Measurements from ENCODE around the gene COQ10A.

COQ10A gene

DNA sequence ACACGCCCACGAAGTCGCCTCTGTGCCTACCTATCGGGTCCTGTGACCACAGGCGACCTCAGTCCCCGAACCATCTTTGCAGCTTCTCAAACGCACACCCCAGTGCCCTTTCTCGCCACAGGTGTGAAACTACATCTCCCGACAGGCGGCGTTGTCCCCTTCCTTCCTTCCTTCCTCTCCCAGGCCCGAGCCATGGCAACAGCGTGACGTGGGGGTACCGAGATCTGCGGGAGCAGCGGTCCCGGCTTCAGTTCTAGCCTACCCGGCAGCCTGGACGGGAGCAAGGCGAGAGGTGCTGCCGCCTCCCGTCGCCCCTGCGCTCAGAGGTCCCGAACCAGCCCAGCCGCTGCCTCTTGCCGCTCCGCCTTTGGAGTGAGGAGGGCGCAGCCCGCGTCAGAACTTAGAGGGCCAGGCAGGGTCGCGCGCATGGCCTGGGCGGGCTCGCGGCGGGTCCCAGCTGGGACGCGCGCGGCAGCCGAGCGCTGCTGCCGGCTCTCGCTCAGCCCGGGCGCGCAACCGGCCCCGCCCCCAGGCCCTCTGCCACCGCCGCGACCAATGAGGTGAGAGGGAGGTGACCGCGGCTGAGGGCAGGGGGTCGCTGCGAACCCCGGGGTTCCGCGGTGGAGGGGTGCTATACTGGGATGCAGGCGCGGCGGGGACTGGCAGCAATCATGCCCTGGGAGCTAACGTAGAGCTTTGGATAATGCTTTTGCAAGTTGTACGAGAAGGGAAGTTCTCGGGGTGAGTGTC is at the start of gene COQ10A:
COQ10A (plus strand) TSS at position 250 of the 750 bp plus-strand sequence; CDS start at position 427, 177 bp downstream.
- DNase-seq, result peak; percentile 63

DNA sequence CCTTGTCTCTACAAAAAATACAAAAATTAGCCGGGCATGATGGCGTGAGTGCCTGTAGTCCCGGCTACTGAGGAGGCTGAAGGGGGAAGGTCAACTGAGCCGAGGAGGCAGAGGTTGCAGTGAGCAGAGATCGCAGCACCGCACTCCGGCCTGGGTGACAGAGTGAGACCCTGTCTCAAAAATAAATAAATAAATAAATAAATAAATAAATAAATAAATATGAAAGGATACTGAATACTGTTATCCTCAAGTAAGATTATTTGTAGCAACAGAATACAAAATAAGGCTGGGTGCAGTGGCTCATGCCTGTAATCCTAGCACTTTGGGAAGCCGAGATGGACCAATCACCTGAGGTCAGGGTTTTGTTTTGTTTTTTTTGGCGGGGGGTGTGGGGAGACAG is 46.9 kb upstream of the COQ10A start:
- DNase-seq, result no peak

DNA sequence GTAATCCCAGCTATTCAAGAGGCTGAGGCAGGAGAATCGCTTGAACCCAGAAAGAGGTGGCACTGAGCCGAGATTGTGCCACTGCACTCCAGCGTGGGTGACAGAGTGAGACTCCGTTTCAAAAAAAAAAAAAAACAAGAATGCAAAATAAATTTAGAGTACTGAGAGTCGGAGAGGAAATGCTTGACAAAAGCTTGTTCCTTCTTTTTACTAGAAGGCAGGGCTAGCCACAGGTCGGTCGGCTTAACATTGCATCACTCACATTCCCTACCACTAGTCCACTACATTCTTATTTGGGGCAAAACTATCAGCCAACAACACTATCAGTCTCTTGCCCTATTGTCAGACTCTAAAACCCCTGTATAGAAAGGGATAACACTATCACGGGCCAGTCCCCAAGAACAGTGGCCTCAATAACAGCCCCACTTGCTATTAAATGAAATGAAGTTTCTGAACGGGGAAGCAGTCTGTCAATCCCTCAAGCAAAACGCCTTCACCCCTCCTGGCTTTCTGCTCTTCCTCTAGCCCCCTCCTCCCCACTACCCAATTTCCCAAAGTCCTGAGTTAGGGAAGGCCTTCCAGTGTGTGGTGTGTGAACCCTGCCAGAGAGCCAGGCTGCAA is 46.0 kb upstream of the COQ10A start:
- no peak for DNase-seq

DNA sequence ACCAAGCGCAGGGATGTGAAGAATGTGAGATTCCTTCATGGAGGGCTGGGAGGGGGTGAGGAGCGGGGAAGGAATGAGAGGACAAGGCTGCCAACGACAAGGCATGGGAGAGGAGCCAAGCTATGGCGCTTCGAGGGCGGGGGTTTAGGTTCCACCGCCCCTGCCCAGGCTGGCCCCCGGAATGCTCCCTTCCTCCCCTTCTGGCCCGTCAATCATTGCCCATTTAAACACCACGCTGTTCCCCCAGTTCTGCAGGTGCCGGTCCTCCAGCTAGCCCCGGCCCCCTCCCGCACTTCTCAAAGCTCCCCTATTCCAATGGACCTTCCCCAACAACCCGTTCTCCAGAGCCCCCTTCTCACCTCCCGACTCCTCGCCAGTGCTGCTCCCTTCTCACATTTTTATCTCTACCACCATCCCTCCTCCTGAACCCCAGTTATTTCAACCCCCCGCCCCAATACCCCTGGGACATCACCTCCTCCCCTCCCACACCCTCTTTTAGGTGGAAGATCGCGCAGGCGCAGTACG is 45.4 kb upstream of the COQ10A start:
- DNase-seq, result no peak

DNA sequence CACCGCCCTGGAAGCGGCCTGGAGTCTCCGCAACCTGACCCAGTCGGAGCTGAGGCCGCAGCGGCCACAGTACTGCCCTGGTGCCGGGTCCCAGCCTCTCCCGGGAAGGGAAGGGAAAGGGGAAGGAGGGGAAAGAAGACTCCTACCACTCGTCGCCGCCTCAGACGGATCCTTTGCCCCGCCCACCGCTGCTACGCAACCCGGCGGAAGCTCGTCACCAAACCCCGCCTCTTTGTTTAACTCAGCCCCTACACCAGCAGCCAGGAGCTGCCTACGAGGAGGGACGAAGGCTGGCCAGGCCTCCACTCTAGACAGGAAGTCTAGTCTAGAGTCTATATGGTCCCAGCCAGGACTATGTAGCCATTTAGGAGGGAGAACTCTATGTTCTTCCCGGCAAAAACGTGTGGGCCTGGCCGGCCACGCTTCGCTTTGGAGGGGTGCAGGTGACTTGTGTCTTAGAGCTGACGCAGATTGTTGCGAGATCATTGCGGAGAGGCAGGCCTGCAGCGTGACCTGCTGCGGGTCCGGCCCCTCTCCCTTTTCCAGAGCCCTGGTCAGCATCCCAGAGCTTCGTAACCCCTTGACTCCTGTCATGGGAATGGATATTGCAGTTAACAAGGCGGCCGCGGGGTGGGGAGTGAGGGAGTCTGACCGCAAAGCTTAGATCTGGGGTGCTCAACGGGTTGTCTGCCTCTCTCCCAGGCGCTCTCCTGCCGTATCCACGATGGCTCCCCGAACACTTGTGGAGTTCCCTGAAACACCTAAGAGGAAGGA is 44.8 kb upstream of the COQ10A start, which contains the start of gene RNF41:
RNF41 (minus strand) TSS at position 166 of the 774 bp plus-strand sequence. CDS start 7,875 bp downstream, outside the sequence.
- peak; percentile 87 for DNase-seq

DNA sequence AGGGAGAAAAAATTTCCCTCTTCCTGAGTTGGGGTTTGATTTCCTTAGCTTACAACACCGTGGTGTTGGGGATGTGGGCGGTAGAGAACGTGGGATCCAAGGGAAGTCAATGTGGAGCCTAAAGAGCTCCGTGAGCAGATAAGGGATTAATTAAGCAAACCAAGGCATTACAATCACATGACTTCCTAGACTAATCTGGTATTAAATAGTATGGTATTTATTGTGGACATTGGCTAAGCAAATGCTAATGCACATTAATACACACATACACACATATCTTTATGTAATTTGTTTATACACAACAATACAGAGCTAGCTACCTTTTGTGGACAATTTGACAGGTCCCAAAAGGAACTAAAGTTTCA is 44.2 kb upstream of the COQ10A start:
- DNase-seq, result no peak

DNA sequence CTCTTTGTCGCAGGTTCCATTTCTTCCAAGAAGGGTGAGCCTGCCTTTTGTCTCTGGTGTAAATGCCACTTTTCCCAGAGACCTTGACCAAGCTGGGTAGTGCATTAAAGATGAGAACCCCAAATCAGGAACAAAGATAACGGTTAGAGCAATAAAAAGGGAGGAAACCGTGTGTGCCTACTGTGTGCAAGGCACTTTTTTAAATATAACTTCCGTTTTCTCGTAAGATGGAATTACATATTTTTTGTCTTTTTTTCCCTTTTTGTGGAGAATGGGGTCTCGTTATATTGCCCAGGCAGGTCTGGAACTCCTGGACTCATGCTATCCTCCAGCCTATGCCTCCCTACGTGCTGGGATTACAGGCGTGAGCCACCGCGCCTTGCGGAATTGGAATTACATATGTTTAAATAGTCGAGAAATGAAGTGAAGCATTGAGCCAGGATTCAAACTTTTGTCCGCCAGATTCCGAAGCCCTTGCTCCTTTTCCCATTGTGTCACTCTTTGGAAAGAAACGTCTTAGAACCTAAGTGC is 43.1 kb upstream of the COQ10A start:
- DNase-seq, result no peak

DNA sequence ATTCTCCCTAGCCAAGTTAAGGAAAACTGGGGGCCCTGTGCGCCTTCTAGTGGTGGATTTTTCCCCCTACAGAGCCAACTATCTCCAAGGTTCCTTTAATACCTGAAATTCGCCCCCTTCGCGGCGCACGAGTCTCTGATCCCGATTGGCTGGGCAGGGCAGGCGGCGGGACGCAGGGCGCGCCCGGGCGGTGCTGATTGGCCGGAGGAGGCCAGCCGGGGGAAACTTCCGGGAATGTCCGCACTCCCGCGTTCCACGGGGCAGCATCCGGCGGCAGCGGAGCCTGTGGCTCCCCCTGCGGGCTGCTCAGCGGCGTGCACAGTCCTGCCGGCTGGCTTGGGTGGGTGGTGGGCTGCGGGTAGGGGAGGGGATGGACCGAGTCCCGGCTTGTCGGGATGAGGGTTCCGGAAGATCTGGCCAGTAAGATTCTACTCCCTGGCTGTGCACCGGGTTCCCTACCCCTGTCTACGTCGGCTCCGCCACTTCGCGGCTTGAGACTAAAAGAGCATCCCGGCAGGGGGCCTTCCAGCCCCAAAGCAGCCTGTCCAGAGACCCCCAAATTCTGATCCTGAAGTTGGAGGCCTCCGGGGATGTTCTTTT is 42.5 kb upstream of the COQ10A start, which contains the start of gene NABP2:
NABP2 (plus strand) TSS at position 241 of the 600 bp plus-strand sequence. CDS start 515 bp downstream, outside the sequence.
- DNase-seq, result peak; percentile 92

DNA sequence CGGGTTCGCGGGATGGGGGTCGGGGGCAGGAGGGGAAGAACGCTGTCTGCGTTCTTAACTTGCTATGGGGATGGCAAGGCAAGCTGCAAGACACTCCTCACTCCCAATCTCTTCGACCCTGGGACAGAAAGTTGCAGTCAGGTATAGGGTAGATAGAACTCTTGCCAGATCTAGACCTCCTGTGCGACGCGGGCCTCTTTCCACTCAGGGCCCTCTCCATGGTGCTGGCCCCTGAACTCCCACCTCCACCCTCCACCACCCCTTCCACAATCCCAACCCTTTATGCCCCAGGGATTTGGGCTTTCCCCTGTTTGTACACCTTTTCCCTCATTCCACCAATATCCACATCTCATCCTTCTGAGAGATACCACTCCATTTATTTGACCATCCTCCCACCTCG is 41.8 kb upstream of the COQ10A start:
- DNase-seq, result no peak

DNA sequence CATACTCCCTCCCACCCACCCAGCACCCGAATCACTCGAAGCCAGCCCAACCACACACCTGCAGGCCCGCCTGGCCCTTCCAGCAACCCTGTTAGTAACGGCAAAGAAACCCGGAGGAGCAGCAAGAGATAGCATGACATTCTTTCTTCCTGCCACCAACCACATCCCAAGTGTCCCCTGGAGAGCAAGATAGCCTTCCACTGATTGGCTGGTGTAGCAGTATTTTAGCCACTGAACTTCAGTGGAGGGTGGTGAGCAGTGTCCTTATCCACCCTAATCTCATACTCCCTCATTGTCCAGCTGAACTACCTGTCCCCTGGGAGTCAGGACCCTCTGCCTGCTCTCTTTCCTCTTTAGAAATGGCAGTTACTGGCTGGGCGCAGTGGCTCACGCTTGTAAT is 37.7 kb upstream of the COQ10A start:
- no peak for DNase-seq

DNA sequence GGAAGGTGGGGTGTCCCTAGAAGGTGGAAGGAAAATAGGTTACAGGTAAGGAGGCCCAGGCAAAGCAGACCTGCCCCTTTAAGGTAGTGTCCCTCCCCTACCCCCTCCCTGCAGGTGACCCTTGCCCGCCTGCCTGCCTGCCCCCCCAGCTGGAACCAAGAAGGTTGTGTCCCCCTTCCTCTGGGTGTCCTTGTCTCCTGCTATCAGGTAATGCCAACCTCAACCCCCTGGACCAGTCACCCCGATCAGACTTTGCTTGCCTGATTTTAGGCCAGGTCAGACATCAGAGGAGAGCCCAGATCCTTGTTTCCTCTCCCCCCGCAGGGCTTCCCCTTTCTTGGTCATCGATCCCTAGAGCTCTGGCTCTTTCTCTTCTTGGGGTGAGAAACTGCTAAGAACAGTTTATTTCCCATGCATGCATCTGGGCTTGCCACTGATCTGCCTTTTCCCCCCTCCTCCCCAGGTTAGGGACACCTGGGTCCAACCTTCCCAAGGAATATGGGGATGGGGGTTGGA is 36.8 kb upstream of the COQ10A start, which contains the start of gene SLC39A5:
SLC39A5 (plus strand) TSS at position 136 of the 516 bp plus-strand sequence. CDS start 1,224 bp downstream, outside the sequence.
- no peak for DNase-seq

DNA sequence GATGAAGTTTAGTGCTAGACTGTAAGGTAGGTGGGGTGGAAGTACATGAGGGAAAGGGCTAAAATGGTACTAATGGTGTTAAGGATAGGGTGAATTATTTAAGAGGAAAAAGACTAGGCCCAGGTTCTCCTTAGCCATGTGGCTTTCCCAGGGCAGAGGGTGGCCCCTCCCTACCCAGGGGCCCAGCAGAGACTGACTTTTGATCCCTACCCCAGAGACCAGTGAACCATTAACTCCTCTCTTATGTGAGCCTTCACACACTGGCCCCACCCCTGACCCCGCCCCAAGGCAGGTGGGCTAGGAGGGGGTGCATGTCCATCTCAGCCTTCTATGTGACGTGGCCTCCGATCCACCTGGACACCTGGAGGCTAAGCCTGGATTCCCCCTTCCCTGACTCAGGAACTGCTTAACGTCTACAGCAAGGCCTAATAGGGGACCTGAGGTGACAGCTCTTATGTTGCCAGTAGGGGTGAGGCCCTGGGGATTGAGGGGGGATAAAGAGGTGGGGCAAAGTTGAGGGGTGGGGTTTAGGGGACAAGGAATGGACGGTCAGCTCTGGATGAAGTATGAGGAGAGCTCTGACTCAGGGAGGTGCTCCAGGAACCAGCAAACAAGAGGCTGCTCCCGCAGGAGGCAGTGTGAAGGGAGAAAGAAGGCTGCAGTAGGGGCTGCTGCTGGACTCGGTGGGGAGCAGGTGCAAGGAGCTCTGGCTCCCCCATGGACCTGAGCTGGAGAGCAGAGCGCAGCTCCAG is 36.1 kb upstream of the COQ10A start:
- DNase-seq, result no peak

DNA sequence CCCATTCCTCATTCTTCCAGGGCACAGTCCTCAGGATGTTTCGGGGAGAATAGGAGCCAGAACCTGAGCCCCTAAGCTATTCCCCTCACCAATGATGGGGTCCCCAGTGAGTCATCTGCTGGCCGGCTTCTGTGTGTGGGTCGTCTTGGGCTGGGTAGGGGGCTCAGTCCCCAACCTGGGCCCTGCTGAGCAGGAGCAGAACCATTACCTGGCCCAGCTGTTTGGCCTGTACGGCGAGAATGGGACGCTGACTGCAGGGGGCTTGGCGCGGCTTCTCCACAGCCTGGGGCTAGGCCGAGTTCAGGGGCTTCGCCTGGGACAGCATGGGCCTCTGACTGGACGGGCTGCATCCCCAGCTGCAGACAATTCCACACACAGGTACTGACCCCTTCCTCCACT is 35.6 kb upstream of the COQ10A start:
- DNase-seq, result no peak

DNA sequence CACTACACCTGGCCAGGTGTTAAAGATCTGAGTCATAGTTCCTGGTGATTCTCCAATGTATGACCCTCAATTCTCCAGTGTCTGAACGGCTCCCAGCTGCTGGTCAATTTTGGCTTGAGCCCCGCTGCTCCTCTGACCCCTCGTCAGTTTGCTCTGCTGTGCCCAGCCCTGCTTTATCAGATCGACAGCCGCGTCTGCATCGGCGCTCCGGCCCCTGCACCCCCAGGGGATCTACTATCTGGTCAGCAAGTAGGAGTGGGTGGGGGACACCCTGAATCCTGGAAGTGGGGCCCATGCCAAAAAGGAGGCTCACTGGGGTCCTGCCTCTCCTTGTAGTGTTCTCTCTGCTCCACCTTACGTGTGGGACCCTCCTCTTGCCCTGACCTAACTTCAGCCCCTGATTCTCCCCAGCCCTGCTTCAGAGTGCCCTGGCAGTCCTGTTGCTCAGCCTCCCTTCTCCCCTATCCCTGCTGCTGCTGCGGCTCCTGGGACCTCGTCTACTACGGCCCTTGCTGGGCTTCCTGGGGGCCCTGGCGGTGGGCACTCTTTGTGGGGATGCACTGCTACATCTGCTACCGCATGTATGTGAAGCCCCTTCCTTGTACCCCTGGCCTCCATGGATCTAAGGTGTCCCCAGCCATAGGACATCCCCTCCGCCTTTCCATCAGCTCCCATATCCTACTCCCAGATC is 31.9 kb upstream of the COQ10A start:
- no peak for DNase-seq

DNA sequence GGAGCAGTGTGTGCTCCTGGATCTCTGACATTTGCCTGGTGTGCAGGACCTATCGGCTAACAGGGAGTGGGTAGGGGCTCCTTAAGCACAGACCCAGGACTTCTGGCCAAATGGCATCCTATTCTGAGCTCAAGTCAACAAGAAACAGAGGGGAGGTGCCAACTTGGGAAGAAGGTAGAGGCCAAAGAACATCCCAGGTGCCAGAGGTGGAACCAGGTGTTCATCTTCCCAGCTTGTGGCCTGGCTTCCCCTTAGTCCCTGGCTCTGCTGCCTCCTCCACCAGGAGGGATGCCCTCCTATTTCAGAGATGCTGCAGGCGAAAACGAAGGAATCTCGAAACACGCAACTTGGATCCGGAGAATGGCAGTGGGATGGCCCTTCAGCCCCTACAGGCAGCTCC is 30.7 kb upstream of the COQ10A start:
- no peak for DNase-seq

DNA sequence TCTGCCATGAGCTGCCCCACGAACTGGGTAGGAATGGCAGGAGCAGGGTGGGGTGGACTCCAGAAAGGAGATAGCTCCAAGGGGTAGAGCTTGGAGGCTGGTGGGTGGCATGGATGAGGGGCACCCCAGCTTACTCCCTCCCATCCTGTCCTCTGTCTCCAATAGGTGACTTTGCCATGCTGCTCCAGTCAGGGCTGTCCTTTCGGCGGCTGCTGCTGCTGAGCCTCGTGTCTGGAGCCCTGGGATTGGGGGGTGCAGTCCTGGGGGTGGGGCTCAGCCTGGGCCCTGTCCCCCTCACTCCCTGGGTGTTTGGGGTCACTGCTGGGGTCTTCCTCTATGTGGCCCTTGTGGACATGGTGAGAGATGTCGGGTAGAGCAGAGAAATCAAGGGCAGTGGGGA is 29.8 kb upstream of the COQ10A start:
- no peak for DNase-seq

DNA sequence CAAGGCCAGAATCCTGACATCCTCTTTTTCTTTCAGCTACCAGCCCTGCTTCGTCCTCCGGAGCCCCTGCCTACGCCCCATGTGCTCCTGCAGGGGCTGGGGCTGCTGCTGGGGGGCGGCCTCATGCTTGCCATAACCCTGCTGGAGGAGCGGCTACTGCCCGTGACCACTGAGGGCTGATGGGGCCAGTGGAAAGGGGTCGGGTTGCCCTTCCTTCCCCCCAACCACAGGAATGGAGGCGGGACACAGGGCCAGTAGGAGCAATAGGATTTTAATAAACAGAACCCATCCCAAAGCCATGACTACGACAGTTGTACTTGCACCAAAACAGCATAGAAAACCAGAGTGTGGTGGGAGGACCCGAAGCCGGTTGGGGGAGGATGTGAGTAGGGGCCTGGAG is 29.2 kb upstream of the COQ10A start:
- no peak for DNase-seq

DNA sequence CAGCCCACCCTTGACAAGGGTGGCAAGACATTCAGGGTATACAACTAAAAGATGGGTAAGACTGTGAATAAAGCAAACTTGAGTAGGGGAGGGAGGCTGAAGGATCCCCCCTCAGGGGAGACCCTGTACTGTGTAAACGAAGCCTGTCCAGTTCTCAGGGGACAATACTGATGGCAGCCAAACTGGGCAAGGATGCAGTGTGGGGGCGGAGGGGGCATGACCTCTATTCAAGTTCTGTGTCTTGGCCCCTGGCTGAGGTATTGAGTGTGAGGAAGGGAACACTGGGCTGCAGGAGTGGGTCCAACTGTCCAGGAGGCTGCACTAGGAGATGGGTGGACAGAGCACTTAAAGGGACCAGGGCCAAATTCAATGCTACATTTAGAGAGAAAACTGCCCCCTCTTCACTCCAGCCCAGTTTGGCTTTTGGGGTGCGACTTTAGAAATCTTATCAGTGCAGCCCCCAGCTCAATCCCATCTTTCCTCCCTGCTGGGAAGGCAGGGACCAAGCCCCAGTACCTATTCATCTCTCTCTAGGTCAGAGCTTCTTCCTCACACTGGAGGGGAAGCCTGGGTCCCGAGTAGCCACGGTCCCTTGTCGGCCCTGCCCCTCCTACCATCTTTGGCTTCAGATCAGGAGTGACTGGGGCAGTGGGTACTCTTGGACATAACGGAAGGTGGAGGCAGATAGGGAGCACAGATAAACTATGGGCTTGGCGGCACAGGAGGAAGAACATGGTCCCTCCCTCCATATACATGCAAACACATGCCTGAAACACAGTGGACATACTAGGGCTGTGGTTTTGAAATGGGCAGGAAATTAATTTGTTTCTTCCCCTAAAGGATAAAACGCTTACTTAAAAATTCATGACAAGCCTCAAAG is 25.1 kb upstream of the COQ10A start:
- no peak for DNase-seq

DNA sequence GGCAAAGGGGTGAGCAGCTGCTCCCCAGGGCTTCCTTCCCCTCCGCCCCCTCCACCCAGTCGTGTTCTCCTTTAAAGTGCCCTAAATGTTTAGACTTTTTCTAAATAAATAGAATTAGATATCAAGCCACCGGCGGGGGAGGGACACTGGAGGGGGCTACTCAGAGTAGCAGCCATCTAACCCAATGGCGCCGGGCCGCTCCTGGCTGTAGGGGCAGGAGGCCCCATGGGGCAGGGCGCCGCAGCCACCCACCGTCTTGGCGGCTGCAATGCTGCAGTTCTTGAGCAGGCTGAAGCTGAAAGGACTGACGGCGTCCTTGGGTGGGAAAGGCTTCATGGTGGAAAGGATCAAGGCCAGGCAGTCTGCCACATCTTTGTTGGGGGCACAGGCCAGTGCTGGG is 23.8 kb upstream of the COQ10A start:
- DNase-seq, result no peak

DNA sequence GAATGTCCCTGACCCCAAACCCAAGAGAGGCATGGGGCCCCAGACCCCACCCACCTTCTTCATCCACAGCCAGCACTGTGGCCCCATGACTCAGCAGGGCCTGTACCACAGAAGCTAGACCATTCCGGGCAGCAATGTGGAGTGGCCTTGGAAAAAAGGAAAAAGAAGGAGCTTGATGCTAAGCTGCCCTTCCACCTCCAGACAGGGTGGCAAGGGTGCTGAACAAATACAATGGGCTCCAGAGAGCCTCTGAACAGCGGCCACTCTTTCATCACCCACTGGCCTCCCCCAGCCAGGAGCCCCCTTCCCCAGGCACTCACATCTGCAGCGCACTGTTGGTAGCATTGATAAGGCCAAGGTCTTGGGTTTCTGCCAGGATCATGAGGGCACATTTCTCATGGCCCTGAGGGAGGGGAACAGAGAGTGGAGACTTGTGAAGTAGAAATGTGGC is 23.0 kb upstream of the COQ10A start:
- DNase-seq, result no peak
